ENCODE data around the gene ASTN1.

The ASTN1 gene

GRCh38 chr1:177035586-177035985, 128.9 kb downstream of the ASTN1 start:
- DNase-seq (ENCODE audit: low spot score) = no peak

- no peak for DNase-seq (ENCODE audit: low spot score)
Measured at GRCh38 chr1:177033628-177034027, 130.9 kb downstream of the ASTN1 start.

- DNase-seq (ENCODE audit: low spot score) = no peak
Measured at GRCh38 chr1:177032434-177032833, 132.1 kb downstream of the ASTN1 start.

DNA sequence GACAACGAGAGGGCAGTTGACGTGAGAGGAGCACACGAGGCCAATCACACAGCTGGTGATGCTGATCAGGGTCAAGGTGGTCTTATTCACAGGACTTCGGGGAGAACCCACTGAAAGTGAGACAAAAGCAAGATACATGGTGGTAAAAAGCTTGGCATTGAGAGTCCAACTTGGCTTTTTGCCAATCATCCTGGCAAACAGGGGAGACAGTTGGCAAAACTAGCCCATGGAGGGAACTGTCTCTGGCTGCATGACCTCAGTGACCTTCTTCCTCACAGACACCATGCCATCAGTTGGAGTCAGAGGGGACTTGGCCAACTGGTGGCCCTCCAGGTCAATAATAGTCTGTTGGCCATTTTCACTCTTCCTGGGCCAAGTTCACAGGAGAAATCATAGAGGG, 139.9 kb downstream of the ASTN1 start:
- DNase-seq (ENCODE audit: low spot score) = no peak

- DNase-seq (ENCODE audit: low spot score) = no peak
Measured at GRCh38 chr1:177023726-177024125, 140.8 kb downstream of the ASTN1 start.

DNA sequence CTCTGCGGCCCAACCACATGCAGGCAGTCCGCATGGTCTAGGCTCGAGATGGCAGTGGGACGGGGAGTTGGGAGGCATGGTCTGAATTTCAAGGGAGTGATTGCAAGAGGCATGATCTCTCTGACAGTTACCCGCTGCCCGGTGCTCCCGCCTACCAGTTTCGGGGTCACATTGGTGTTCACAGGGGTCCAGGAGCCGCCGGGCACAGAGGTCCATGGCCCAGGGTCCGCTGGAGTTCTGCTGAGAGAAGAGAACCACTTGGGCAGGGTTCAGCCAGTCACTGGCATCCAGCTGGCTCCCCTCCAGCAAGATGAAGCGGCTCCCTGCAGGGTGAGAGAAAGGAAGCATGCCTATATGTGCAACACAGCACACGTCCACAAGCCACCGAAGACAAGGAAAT, 141.3 kb downstream of the ASTN1 start:
- no peak for DNase-seq (ENCODE audit: low spot score)

DNA sequence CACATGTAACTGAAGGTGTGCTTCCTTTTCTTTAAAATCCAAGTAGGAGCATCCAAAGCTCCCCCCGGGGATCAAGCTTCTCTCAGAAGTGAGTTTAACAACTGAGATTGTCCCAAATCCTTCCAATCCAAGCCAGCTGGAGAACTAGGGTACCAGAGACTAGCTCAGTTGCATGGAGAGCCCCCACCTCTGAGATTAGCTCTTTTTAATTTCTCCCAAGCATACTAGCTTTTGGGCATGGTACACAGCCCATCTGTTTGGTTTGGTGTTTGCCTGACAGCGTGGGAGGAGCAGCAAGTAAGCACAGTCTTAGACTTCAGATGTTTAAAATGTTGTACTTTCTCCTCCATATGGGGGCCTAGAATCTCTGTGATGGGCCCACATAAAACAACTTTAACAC, 142.8 kb downstream of the ASTN1 start:
- DNase-seq (ENCODE audit: low spot score) = no peak

- no peak for DNase-seq (ENCODE audit: low spot score)
Measured at GRCh38 chr1:177020851-177021589, 143.5 kb downstream of the ASTN1 start.

GRCh38 chr1:177017287-177017852, 147.1 kb downstream of the ASTN1 start:
- no peak for DNase-seq (ENCODE audit: low spot score)

GRCh38 chr1:177014325-177014724, 150.2 kb downstream of the ASTN1 start:
- DNase-seq (ENCODE audit: low spot score) = no peak

GRCh38 chr1:177012342-177012925, 152.1 kb downstream of the ASTN1 start:
- DNase-seq (ENCODE audit: low spot score) = no peak

GRCh38 chr1:177011508-177011907, 153.0 kb downstream of the ASTN1 start:
- DNase-seq (ENCODE audit: low spot score) = no peak

DNA sequence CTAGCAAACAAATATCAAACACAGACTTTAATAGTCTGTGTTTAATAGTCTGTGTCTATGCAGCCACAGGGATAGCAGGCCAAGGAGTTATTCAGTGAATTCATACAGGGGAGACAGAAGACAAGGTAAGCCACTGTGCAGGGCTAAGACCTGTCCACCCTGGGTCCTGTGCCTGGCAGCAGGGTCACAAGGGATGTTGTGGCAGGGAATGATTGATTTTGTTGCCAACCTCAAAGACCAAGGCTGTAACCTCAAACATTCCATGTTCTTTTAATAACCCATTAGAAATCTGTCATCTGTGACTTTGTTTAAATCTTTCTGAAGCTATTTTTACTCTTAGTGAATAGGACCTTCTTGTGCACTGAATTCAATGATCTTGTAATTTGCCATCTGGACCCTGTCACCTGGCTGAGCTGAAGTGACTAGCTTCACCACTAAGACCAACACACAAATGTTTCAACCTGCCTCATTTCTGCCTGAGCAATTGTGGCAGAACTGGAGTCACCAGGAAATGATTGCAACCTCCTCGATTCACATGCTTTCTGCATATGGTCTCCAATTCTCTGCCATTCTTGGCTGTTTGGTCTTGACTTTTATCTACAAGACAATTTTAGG, 154.2 kb downstream of the ASTN1 start:
- DNase-seq (ENCODE audit: low spot score) = no peak

GRCh38 chr1:177008653-177009052, 155.9 kb downstream of the ASTN1 start:
- DNase-seq (ENCODE audit: low spot score) = no peak

- no peak for DNase-seq (ENCODE audit: low spot score)
Measured at GRCh38 chr1:177007437-177008161, 156.9 kb downstream of the ASTN1 start.

DNA sequence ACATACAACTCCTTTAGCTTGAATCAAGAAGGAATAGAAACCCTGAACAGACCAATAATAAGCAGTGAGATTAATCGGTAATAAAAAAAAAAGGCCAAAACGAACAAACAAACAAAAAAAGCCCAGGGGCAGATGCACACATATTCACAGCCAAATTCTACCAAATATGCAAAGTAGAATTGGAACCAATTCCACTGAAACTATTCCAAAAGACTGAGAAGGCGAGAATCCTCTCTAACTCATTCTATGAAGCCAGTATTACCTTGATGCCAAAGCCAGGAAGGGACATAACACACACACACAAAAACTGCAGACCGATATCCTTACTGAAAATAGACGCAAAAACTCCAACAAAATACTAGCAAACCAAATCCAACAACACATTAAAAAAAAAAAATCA, 161.6 kb downstream of the ASTN1 start:
- DNase-seq (ENCODE audit: low spot score) = no peak

- DNase-seq (ENCODE audit: low spot score) = no peak
Measured at GRCh38 chr1:177001556-177001955, 163.0 kb downstream of the ASTN1 start.

DNA sequence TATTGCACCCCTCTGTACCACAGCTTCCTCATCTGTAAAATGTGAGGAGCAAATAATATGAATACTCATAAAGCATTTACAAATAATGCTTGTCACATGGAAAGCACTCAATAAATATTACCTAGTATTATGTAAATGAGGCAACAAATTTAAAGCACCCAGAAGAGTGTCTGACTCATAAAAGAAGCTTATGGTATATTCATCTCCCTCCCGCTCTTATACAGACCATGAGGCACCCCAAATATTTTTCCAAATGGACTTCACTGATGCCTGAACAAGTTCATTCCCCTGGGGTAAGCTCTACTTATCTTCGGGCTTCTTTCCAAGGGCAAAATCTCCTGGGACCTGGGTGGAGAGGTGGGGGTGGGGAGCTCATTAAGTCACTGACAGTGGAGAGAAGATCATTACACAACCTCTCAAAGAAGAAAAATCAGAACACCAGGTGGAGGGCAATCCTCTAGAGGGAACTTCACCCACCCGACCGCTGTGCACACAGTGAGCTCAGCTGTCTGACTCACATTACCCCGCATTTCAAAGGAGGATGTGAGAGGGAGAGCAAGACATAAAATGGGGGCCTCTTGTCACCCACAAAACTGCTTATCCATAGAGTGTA, 166.2 kb downstream of the ASTN1 start:
- DNase-seq (ENCODE audit: low spot score) = no peak

DNA sequence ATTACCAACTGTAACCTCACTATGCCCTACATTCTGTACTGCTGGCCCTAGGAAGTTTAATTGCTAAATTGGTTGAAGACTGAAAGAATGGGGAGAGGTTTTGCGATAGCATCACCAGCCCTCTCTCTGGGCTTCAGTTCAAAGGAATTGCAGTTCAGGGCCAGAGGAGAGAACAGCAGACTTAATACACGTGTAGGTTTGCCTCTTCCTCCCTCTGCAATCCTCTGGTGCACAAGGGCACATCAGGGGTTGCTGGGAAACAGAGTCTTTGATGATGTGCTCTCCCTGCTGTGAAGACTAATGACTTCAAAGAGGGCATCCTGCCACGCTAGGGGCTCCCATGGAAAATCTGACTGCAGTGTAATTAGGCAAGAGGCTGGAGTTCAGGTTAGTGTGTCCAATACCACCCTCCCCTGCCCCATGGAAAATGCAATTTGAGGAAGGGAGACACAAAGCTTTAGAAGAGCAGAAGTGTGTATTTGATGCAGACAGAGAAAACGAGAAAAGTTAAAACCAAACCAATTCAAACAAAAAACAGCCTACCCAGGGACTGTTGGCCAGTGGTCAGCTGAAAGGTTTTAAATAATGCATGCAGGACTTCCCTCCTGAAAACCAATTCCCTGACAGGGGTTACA, 167.9 kb downstream of the ASTN1 start:
- no peak for DNase-seq (ENCODE audit: low spot score)

DNA sequence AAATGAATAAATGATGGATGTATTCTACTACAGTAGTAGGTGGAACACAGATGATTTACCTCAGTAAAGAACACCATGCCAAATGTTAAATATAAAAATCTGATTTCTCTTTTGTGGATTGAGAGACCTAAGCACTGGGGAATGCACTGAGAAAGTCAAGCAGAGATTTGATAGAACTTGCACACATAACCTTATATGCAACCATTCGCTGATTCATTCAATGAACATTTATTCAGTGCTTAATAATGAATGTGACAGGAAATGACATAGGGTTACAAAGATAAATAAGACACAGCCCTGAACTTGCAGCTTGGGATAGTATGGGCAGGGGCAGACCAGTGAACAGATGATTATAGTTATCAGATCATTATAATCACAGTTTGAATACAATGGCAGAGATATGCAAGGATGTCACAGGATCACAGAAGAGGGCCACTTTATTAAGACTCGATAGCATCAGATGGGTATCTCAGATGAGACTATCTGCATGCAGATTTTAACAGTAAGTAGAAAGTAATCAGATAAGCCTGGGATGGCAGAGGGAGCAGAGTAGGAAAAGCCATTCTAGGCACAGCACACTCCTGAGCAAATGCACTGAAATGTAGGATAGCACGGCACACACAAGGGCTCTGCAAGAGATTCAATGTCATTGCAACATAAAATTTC, 169.4 kb downstream of the ASTN1 start:
- DNase-seq (ENCODE audit: low spot score) = no peak

DNA sequence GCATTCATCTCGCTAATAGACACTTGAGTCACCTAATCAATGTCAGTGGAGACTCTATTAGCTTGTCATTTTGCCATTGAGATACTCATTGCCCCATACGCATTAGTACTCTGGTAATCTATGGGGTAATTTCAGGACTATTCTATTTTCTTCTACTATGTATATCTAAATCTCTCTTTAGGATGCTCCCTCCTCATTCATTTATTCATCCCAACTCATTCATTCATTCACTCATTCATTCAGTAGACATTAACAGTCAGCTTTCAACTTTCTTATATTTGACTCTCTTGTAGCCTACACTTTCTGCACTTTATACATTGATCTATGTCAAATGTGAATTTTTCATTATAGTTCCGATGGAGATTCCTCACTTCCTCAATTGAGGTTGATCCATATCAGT, 170.9 kb downstream of the ASTN1 start:
- no peak for DNase-seq (ENCODE audit: low spot score)
